PFSK-1 (cell line): ENCODE results near the gene FLNA.

ENCODE experiments used
- FOXP2 ChIP-seq: optimal IDR thresholded peaks from 2 replicates; pipeline ENCODE3; 2011; ENCODE audit warnings: borderline replicate concordance, control low read depth, inconsistent platforms; ENCODE audit not compliant: insufficient read depth; ENCODE audit errors: extremely low read length, extremely low read depth
- POLR2AphosphoS5 ChIP-seq: IDR thresholded peaks from 2 replicates; pipeline ENCODE4 v1.6.1; 2012; ENCODE audit warnings: low read depth, mild to moderate bottlenecking, control low read depth, low read length, moderate library complexity
- SIN3A ChIP-seq: IDR thresholded peaks from 2 replicates; pipeline ENCODE4 v1.6.1; 2012; ENCODE audit warnings: mild to moderate bottlenecking, low read length, moderate library complexity, borderline replicate concordance; ENCODE audit not compliant: insufficient read depth
- TAF1 ChIP-seq: IDR thresholded peaks from 2 replicates; pipeline ENCODE4 v1.6.1; 2012; ENCODE audit warnings: low read length, control low read depth, borderline replicate concordance; ENCODE audit not compliant: insufficient read depth
- TF ChIP-seq, protein P1 (sequence below), 2 experiments: IDR thresholded peaks; 2 replicates each; pipeline versions ENCODE4 v1.6.1 to v1.8.0; 2011 to 2012; ENCODE audit warnings: low read depth in 2 of 2, low read length in 2 of 2, control low read depth in 1 of 2, inconsistent platforms in 1 of 2, mild to moderate bottlenecking in 1 of 2, moderate library complexity in 1 of 2; ENCODE audit not compliant: insufficient read depth in 1 of 2

Gene FLNA

GRCh38 chrX:154408659-154409221 lies 34.3 kb upstream of the FLNA start:
- TF ChIP-seq, protein P1, sequence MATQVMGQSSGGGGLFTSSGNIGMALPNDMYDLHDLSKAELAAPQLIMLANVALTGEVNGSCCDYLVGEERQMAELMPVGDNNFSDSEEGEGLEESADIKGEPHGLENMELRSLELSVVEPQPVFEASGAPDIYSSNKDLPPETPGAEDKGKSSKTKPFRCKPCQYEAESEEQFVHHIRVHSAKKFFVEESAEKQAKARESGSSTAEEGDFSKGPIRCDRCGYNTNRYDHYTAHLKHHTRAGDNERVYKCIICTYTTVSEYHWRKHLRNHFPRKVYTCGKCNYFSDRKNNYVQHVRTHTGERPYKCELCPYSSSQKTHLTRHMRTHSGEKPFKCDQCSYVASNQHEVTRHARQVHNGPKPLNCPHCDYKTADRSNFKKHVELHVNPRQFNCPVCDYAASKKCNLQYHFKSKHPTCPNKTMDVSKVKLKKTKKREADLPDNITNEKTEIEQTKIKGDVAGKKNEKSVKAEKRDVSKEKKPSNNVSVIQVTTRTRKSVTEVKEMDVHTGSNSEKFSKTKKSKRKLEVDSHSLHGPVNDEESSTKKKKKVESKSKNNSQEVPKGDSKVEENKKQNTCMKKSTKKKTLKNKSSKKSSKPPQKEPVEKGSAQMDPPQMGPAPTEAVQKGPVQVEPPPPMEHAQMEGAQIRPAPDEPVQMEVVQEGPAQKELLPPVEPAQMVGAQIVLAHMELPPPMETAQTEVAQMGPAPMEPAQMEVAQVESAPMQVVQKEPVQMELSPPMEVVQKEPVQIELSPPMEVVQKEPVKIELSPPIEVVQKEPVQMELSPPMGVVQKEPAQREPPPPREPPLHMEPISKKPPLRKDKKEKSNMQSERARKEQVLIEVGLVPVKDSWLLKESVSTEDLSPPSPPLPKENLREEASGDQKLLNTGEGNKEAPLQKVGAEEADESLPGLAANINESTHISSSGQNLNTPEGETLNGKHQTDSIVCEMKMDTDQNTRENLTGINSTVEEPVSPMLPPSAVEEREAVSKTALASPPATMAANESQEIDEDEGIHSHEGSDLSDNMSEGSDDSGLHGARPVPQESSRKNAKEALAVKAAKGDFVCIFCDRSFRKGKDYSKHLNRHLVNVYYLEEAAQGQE (IDR thresholded peaks at IDR 0.05; ENCODE audit: insufficient read depth in 1 of 2, low read depth in 2 of 2, low read length in 2 of 2), result no peak
- TF ChIP-seq TAF1, result no peak
- TF ChIP-seq SIN3A, result no peak
- no peak for TF ChIP-seq POLR2AphosphoS5
- no peak for TF ChIP-seq FOXP2

DNA sequence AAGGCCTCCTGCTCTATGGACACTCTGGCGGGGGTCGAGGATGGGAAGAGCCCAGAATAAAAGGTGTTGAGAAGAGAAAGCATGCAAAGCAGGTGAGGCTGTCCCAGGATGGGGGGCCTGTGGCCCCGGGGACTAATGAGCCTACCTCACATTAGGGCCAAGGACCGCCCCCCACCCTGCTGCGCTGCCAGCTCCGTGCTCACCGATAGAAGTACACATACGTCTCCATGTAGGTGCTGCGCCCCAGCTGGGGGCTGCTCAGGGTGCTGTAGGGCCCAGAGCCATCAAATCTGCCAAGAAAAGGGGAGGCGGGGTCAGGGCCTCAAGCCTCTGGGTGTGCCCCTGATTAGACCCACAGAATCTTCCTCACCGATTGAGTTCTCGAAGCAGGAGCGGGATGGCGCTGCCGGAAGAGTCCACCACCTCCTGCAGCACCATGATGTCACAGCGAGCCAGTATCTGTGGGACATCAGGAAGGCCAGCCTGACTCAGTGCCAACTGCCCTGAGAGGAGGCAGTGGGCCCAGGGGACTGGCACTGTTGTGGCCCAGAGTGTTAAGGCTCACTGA lies 30.3 kb upstream of the FLNA start:
- TF ChIP-seq POLR2AphosphoS5 (no peak), SIN3A (no peak), TAF1 (no peak), FOXP2 (no peak)
- TF ChIP-seq, protein P1 (IDR thresholded peaks at IDR 0.05; ENCODE audit: insufficient read depth in 1 of 2, low read depth in 2 of 2, low read length in 2 of 2), result no peak

DNA sequence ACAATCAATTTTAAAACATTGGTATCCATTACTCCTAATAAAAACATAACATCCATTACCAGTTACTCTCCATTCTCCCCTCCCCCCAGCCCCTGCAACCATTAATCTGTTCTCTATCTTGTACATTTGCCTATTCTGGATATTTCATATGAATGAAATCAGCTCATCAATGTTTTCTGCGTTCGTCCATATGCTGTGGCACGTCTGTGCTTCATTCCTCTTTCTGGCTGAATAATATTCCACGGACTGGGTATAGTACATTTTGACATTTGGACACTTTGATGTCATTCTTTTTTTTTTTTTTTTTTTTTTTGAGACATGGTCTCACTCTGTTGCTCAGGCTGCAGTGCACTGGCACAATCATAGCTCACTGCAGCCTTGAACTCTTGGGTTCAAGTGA lies 29.4 kb upstream of the FLNA start:
- TF ChIP-seq POLR2AphosphoS5 (no peak), SIN3A (no peak), TAF1 (no peak), FOXP2 (no peak)
- TF ChIP-seq, protein P1 (IDR thresholded peaks at IDR 0.05; ENCODE audit: insufficient read depth in 1 of 2, low read depth in 2 of 2, low read length in 2 of 2), result no peak

GRCh38 chrX:154403192-154403591 lies 28.8 kb upstream of the FLNA start:
- TF ChIP-seq TAF1 (no peak), FOXP2 (no peak), POLR2AphosphoS5 (no peak)

- TF ChIP-seq TAF1 (no peak), POLR2AphosphoS5 (no peak), SIN3A (no peak)
These were observed 28.2 kb upstream of the FLNA start for GRCh38 chrX:154402622-154403127.

DNA sequence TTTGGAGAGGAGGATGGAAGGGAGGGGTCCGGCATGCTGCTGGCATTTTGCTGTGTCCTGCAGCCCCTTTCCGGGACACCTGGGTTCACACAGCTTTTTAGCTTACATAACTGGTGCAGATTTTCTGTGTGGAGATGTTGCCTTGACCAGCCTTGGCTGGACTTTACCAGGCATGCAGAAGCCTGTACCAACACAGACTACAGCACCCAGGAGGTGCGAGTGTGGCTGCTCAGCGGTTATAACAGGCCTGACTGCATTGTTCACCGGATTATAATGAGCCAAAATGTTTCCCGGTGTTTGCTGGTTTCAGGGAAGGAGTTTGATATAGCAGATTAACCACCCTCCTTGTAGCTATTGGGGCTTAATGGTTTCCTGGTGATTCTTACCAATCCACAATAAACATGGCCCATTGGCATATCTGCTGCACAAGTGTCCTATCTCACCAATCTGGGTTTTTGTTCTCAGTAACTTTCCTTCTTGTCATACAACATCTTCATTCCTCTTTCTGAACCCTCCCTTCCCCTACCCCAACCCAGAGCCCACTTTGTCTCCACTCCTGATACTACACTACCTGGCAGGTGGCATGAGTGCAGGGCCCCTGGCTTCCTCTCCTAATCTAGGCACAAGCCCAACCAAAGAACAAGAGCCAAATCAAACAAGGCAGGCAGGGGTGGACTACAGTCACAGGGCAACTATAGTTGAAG lies 27.6 kb upstream of the FLNA start:
- no peak for TF ChIP-seq POLR2AphosphoS5
- TF ChIP-seq, protein P1 (IDR thresholded peaks at IDR 0.05; ENCODE audit: insufficient read depth in 1 of 2, low read depth in 2 of 2, low read length in 2 of 2), result no peak
- TF ChIP-seq SIN3A, result no peak
- TF ChIP-seq FOXP2, result no peak
- no peak for TF ChIP-seq TAF1
